Ammon's horn (tissue), 1 donor: ENCODE results near the gene SPTLC2.
A peak's percentile ranks its signal among the peaks of the same experiment; 100 is the strongest.
"Not testable (repeated sequence)": the region's sequence is repeated elsewhere in the genome, so short reads cannot be mapped to it uniquely, and the experiment has no call there.

Source experiments
- DNase-seq: peaks from one replicate; pipeline ENCODE4 v3.0.0-alpha.2; 2016; ENCODE audit warnings: low spot score

SPTLC2 gene, protein sequence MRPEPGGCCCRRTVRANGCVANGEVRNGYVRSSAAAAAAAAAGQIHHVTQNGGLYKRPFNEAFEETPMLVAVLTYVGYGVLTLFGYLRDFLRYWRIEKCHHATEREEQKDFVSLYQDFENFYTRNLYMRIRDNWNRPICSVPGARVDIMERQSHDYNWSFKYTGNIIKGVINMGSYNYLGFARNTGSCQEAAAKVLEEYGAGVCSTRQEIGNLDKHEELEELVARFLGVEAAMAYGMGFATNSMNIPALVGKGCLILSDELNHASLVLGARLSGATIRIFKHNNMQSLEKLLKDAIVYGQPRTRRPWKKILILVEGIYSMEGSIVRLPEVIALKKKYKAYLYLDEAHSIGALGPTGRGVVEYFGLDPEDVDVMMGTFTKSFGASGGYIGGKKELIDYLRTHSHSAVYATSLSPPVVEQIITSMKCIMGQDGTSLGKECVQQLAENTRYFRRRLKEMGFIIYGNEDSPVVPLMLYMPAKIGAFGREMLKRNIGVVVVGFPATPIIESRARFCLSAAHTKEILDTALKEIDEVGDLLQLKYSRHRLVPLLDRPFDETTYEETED

DNA sequence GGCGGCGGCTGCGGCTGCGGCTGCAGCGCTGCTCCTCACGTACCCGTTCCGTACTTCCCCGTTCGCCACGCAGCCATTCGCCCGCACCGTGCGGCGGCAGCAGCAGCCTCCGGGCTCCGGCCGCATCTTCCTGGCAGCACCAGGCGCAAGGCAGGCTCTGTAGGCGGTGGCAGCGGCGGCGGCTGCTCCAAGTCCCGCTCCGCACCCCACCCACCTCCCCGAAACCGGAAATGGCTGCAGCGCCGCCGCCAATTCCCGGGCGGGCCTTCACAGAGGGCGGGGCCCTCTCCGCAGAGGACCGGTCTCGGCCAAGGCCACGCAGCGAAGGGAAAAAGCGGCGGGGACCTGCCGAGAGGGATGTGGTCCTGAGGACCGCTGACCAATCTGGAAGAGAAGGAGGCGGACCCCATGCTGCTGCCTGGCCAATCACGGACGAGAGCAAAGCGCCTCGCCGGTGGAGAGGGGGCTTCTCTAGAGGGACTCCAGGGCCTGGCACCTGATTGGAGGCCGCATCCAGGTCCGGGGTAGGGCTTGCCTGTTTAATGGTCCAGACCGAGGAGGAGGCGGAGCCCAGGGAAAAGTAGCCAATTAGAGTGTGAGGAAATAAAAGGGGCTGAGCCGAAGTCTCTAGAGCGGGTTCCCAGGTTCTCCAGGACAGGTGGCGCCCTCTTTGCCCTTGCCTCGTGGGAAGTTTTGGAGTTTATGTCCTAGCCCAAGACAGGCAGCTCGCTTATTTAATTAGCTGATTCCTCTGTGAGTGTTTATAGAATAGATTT, at the start of gene SPTLC2:
TSS of gene SPTLC2 (minus strand) at position 184 of the 776 bp plus-strand sequence. CDS start at position 126, 58 bp downstream.
- DNase-seq = peak; percentile 100

DNA sequence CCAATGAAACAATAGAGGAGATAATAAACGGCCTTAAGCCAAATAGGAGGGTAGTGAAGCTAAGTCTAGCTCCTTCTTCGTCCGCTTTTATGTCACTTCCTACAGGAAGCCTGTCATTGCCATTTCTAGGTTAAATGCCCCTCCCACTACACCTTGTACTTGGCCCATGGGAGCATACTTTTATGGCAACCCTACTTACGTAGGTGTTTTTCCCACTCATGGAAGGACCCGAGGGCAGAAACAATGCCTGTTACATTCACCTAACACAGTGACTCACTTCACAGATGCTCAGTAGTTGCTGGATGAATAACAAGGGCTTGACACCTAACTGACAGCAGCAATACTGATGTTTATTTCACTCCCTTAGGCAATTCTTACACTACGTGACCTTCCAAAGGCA, 46.9 kb upstream of the SPTLC2 start:
- no peak for DNase-seq

DNA sequence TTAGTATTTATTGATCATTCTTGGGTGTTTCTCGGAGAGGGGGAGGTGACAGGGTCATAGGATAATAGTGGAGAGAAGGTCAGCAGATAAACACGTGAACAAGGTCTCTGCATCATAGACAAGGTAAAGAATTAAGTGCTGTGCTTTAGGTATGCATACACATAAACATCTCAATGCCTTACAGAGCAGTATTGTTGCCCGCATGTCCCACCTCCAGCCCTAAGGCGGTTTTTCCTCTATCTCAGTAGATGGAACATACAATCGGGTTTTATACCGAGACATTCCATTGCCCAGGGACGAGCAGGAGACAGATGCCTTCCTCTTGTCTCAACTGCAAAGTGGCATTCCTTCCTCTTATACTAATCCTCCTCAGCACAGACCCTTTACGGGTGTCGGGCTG, 45.1 kb upstream of the SPTLC2 start:
- DNase-seq = not testable (repeated sequence)

DNA sequence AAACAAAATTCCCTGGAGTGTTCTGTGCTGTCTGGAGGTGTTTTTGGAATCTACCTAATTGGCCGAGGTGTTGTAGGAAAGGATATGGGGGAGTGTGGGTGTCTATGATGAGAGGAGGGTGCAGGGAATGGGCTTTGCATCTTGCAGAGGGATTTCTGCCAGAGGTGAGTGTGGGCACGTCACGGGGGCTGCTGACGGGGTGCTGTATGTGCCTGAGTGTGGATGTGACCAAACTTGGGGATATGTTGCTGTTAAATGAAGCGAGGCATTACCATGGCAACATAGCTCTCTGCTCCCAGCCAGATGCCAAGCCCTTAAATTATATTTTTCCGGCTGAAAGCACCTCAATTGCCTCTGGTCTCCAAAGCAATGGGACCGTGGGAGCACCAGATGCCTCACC, 44.3 kb upstream of the SPTLC2 start:
- DNase-seq = peak; percentile 73

DNA sequence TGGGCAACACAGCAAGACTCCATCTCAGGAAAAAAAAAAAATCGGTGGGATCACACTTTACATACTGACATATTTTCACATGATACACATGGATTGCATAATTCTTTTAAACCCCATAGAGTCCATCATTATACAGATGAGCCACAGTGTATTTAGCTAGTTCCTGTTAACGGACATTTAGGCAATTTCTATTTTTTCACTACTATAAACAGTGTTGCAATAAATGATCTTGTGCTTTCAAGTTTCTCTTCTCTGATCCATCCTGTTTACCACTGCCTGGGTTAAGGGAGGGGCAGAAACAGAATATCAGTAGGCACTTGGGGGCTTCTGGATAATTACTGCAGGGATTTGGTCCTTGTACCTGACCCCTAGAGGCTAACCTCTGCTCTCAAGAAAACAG, 43.4 kb upstream of the SPTLC2 start:
- no peak for DNase-seq

DNA sequence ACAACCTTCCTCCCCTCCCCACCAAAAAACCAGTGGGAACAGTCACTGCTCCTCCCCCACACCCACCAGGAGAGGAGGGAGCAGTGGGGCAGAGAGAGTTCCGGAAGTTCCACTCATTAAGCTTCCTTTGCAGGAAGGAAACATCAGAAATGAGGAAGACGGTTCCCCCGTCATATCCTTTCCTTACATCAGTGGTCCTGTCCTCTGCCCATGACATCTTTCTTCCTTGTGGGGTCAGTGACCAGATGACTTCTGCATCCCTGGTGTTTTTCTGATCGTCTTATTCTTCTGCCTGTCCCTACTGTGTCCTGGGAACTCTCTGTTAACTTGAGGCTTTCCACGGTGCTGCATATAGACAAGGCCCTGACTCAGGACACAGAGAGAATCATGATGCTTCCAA, 40.8 kb upstream of the SPTLC2 start:
- DNase-seq = no peak

DNA sequence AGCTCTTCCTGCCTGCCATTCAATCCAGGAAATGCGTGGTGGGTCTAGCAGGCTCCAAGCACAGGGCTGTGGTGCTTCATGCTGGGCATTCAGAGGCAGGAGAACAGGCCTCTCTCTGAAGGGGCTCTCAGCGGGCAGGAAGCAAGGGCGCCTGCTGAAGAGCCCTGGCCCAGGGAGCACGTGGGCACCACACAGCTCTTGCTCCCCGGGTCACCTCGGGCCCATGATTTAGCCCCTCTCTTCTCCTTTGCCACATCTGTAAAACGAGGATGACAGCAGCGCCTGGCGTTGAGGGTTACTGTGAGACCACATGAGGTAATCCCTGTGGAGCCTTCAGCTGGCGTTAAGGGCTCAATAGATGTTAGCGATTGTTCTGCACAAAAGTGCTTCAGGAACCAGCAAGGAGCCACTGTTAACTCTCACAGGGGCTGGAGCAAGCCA, 37.6 kb upstream of the SPTLC2 start:
- DNase-seq = no peak

DNA sequence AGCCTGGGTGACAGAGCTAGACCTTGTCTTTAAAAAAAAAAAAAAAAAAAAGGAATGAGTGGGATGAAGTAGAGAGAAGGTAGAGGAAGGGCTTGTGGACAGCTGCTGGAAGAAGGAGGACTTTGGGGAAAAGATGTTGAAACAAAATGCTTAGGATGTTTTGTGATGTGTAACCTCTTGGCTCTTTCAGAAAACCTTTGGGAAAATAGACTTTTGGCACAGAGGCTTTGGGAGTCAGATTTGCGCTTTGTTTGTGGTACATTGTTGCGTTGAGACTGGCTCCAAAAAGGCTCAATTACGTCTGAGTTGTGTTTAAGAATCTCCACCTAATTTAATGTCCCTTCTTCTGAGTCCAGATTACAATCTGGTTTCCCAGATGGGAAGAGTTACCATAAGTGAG, 32.9 kb upstream of the SPTLC2 start:
- no peak for DNase-seq

DNA sequence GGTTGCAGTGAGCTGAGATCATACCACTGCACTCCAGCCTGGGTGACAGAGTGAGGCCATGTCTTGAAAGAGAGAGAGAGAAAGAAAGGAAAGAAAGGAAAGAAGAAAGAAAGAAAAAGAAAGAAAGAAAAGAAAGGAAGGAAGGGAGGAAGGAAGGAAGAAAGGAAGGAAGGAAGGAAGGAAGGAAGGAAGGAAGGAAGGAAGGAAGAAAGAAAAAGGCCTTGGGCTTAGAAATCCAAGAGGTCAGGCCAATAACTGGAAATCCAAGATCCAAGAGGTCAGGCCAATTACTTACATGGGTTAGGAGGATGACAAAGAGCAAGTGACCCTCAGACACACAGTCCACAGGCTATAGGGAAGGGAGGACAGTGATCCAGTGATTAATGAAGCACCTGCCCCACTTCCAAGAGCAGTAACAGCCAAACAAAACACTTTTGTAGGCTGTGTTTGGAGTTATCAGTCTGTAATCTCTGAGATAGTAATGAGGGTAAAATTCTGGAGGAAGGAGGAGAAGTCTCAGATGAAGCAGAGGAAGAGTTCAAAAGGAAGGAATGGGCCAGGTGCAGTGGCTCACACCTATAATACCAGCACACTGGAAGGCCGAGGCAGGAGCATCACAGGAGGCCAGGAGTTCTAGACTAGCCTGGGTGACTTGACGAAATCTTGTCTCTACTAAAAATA, 32.2 kb upstream of the SPTLC2 start:
- DNase-seq = no peak

DNA sequence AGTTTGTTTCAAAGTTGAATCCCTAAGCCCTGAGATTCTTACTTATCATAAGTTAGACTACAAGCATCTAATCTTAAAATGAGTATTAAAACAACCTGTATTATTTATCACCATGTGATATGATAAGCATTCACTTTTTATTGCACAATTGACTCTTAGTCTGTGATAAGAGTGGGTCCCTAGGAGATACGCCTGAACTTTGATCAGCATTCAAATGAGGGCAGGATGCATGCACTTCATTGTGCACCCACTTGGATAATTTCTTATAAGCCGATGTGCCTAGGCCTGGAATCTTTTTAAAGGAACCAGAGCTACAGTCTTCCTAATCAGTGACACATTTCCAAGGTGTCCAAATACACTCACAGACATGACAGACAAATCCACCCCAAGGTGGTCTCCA, 31.4 kb upstream of the SPTLC2 start:
- DNase-seq = no peak

DNA sequence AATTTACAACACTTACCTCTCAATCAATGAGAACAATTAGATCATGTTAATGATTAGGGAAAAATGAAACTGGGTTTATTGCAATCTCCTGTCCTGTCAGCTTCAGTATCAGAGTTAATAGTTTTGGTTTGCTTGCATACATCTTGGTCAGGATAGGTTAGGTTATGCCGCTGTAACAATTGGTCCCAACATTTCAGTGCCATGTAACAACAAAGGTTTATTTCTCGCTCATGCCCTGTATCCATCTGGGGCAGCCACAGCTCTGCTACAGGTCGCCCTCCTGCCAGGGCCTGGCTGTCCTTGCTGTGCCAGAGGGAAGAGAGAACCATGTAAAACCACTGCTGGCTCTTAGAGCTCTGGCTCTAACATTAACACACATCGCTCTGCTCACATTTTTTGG, 30.5 kb upstream of the SPTLC2 start:
- no peak for DNase-seq

DNA sequence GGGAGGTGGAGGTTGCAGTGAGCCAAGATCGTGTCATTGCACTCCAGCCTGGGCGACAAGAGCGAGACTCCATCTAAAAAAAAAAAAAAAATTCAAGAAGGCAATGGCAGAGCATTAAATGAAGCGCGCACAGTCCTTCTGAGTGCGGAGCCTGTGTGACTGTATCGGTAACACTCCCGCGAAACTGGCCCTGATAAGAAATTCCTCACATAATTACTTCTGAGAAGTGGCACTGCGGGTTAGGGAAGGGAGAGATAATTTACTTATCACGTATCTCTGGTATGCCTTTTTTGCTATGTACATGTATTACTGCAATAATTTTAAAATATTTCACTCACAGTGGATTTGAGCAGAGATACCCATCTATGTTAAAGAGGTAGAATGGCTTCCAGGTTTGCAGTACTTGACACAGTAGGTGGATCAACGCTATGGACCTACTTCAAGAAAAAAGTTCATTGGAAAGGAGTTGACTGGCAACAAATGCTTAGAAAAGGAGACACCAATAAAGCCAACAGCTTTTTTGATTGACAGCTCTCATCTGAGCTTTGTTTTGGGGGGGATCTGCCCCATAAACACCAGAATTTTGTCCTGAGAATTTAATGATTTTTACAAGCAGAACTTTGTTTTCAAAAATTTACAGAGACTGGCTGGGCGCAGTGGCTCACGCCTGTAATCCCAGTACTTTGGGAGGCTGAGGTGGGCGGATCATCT, 29.2 kb upstream of the SPTLC2 start:
- DNase-seq = no peak

DNA sequence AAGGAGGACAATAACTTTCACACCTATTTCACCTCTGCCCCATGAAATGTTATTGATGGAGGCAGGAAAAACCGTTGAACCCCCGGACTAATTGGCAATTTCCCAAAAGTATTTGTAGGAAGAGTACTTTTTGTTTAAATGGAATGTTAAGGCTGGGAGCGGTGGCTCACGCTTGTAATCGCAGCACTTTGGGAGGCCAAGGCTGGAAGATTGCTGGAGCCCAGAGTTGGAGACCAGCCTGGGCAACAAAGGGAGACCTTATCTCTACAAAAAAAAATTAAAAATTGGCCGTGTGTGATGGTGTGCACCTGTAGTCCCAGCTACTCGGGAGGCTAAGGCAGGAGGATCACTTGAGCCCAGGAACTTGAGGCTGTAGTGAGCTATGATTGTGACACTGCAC, 26.0 kb upstream of the SPTLC2 start:
- DNase-seq = no peak

DNA sequence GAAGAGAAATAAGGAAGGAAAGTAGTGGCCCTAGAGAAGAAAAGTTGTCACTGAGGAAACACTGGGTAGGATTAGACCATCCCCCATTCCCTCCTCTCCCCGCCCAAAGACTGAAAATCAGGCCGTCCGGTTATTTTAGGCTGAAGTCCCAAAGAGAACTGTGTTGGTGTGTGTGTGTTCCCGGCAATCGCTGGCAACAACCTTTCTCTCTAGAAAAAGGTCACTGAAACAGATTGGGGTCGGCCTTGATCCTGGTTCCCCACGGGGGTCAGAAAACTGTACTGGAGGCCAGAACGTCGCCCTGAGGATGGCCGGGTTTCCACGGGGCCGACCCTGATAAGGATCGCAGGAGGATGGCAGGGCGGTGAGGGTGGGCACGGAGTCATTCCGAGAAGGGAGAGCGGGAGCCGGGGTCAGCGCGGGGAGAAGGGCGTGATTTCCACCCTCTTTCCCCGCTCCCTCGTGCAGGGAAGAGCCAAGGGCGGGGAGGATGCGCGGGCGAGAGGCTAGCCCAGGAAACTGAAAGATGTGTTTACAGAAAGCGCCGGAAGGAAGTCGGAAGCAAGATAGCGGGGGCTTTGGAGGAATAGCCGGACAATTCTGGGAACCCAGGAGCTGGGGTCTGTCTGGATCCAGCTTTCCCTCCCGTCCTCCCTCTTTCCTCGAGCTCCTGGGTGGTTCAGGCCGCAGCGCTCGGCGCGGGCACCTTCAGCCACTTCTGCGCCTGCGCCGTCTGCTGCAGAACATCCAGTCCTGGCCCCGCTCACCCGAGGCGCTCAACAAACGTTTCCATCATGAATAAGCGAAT, 25.3 kb upstream of the SPTLC2 start:
- peak; percentile 60 for DNase-seq

DNA sequence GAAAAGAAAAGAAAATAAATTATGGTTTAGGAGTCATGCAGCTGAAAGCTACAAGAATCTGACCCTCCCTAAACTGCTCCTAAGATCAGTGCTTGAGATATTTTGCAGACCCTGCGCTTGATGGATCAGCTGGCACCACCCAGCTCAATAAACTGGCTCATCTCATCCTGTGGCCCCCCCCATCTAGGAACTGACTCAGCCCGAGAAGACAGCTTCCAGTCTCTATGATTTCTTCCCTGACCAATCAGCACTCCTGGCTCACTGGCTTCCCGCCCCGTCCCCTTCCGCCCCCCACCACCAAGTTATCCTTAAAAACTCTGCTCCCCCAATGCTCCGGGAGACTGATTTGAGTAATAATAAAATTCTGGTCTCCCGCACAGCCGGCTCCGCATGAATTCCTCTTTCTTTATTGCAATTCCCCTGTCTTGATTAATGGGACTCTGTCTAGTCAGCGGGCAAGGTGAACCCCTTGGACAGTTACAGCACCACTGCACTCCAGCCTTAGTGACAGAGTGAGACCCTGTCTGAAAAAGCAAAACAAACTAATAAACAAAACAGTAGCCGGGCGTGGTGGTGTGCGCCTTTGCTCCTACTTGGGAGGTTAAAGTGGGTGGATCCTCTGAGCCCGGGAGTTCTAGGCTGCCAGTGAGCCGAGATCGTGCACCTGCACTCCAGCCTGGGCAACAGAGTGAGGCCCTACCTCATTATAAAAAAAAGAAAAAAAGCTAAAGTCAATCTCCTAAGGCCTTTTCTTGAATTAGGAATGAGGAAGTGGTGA, 24.5 kb upstream of the SPTLC2 start:
- peak; percentile 35 for DNase-seq

DNA sequence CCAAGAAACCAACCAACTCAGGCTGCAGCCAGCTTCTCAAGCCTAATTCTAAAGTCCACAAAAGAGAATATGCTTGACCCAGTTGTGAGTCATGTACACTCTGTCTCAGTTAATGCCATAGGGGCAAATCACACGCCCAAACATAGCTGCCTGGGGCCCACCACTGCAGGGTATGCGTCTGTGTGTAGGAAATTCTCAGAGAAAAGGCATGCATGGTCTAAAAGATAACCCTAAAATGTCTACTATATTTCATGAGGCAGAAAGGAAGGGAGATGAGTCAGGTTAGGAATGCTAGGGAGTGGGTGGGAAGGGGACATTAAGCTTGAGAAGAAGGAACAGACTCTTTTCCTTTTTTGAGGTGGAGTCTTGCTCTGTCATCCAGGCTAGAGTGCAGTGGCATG, 22.3 kb upstream of the SPTLC2 start:
- no peak for DNase-seq

DNA sequence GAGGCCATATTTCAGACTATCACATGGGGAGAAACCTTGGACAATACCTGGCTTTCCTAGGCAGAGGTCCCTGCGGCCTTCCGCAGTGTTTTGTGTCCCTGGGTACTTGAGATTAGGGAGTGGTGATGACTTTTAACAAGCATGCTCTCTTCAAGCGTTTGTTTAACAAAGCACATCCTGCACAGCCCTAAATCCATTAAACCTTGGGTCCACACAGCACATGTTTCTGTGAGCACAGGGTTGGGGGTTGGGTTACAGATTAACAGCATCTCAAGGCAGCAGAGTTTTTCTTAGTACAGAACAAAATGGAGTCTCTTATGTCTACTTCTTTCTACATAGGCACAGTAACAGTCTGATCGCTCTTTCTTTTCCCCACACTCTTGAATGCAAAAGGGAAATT, 19.4 kb upstream of the SPTLC2 start:
- not testable (repeated sequence) for DNase-seq

DNA sequence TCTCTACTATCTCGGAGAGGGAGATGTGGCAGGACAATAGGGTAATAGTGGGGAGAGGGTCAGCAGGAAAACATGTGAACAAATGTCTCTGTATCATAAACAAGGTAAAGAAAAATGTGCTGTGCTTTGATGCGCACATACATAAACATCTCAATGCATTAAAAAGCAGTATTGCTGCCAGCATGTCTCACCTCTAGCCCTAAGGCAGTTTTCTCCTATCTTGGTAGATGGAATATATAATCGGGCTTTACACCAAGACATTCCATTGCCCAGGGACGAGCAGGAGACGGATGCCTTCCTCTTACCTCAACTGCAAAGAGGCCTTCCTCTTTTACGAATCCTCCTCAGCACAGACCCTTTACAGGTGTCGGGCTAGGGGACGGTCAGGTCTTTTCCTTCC, 19.0 kb upstream of the SPTLC2 start:
- not testable (repeated sequence) for DNase-seq

DNA sequence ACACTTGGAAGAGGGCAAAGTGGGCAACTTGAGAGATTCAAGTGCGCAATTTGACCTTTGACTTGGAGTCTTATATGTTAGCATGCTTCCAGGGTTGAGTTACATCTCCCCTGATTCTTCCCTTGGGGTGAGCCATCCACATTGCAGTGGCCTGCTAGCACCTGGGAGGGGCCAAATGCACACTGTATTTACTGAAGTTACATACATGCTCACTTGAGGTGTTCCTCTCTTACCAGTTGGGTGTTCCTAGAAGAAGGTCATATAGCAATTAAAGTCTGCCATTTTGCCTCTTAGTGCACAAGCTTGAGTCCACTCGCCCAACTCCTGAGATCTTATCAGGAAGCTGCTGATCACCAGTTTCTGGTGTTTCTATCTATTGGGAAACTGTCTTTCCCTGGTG, 13.7 kb upstream of the SPTLC2 start:
- DNase-seq = no peak

DNA sequence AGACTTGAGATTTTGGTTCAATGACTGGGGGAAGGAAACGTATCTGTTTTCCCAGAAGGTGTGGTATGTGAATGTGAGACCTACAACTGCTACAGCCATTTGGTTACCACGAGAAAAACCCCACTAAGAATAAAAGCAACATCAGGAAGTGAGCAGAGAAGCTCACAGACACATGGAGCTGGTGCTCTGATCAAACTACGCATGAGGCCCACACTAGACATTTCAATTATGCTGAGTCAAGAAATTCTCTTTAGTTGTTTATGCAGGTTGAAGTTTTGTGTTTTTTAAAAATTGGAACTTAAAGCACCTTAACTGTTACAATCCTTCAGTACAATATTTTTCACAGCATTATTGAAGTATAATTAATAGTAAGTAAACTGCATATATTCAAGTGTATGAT, 8.9 kb upstream of the SPTLC2 start:
- DNase-seq = no peak
